Prostate gland (tissue), 2 donors: ENCODE measurements around the gene PLA2G3. TPM values are rescaled to one million over a fixed set of nuclear protein-coding genes. Genes with fewer than 3 reads are reported as not detected.

Experiments
- DNase-seq: peaks from one replicate; pipeline ENCODE4 v3.0.0-alpha.2; 2019; ENCODE audit warnings: low spot score
- H3K27ac ChIP-seq, 2 donors: fragments of 200-600 bp; sonication (generic); 2 replicates each; pipeline ENCODE4 v1.5.1; 2017 to 2019
- H3K27me3 ChIP-seq: fragments of 200-600 bp; sonication (generic); replicated peaks from 2 replicates; pipeline ENCODE4 v1.5.1; 2019; ENCODE audit not compliant: insufficient read depth
- H3K36me3 ChIP-seq, 2 donors: fragments of 200-600 bp; sonication (generic); 1 replicate in 1 of 2; 2 replicates in 1 of 2; pipeline versions ENCODE4 v1.5.1 to v1.8.1; 2017 to 2019
- H3K4me1 ChIP-seq: fragments of 200-600 bp; sonication (generic); replicated peaks from 2 replicates; pipeline ENCODE4 v1.5.1; 2019
- H3K4me3 ChIP-seq, 2 donors: fragments of 200-600 bp; sonication (generic); 2 replicates each; pipeline ENCODE4 v1.5.1; 2017 to 2019
- H3K9me3 ChIP-seq: fragments of 200-600 bp; sonication (generic); 2 replicates; pipeline ENCODE4 v1.5.1; 2017
- POLR2A ChIP-seq: fragments of 450-650 bp; IDR thresholded peaks from one replicate; pipeline ENCODE4 v1.6.1; 2016; ENCODE audit warnings: antibody characterized with exemption, mild to moderate bottlenecking
- POLR2AphosphoS5 ChIP-seq: sonication (generic); formaldehyde crosslinking; IDR thresholded peaks from one replicate; pipeline ENCODE4 v1.6.1; 2017; ENCODE audit warnings: antibody characterized with exemption
- WGBS: methylation state at CpG from one replicate; pipeline ENCODE4 v1.1.5; 2018; 5-methylcytosine and 5-hydroxymethylcytosine counted together
- intact Hi-C: fragments of 100-400 bp; cut with DNase I; formaldehyde crosslinking; loops from one replicate; pipeline ENCODE4 v1.14.2; 2022
- total RNA-seq, 2 donors: library from RNA; depleted of rRNA; stranded (reverse); fragments of >200 nt; gene quantifications; one replicate each; pipeline ENCODE4 v1.1.0, GENCODE V29; 2016
- TF ChIP-seq, protein P1 (sequence below), 4 experiments: fragments of 200-600 bp in 2 of 4; fragments of 450-650 bp in 2 of 4; sonication (generic) in 2 of 4; IDR thresholded peaks; 1 replicate in 3 of 4; 2 replicates in 1 of 4; pipeline ENCODE4 v1.5.1; 2016 to 2019; ENCODE audit warnings: antibody characterized with exemption in 4 of 4, mild to moderate bottlenecking in 2 of 4, moderate library complexity in 2 of 4

Gene PLA2G3
- total RNA-seq, 2 donors from 2014 or later, result 0.23 to 1.5 TPM

DNA sequence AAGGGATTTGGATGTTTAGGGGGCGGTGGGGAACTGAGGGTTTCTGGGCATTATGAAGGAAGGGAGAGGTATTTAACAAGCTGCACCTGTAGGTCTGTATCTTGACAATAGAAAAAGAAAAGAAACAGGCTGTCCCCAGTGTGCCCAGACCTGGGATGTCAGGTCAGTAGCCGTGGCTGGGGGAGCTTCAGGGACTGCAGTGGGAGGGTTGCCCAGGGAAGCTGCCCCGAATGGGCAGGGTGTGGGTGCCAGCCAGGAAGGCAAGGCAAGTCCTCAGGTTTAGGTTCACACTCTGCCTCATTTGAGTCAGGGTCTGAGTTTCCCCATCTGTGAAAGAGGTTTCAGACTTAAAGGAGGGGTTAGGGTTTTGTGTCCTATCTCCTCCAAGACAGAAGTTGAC is 16.0 kb downstream of the PLA2G3 start:
- H3K27ac ChIP-seq, result no peak overlapping the region
- no peaks in the 10 kb centered on the region for H3K36me3 ChIP-seq
- 72% methylated on average over 3 of the region's 3 CpGs for WGBS
- TF ChIP-seq, protein P1, sequence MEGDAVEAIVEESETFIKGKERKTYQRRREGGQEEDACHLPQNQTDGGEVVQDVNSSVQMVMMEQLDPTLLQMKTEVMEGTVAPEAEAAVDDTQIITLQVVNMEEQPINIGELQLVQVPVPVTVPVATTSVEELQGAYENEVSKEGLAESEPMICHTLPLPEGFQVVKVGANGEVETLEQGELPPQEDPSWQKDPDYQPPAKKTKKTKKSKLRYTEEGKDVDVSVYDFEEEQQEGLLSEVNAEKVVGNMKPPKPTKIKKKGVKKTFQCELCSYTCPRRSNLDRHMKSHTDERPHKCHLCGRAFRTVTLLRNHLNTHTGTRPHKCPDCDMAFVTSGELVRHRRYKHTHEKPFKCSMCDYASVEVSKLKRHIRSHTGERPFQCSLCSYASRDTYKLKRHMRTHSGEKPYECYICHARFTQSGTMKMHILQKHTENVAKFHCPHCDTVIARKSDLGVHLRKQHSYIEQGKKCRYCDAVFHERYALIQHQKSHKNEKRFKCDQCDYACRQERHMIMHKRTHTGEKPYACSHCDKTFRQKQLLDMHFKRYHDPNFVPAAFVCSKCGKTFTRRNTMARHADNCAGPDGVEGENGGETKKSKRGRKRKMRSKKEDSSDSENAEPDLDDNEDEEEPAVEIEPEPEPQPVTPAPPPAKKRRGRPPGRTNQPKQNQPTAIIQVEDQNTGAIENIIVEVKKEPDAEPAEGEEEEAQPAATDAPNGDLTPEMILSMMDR (IDR thresholded peaks at IDR 0.05), result no peak
- H3K27me3 ChIP-seq, result no peaks in the 10 kb centered on the region
- H3K4me3 ChIP-seq, result no peak overlapping the region
- H3K9me3 ChIP-seq, result no peaks in the 10 kb centered on the region
- intact Hi-C loops, result no loop called here
- DNase-seq, result no peak
- peaks cover 12% of the 10 kb centered on the region for H3K4me1 ChIP-seq

DNA sequence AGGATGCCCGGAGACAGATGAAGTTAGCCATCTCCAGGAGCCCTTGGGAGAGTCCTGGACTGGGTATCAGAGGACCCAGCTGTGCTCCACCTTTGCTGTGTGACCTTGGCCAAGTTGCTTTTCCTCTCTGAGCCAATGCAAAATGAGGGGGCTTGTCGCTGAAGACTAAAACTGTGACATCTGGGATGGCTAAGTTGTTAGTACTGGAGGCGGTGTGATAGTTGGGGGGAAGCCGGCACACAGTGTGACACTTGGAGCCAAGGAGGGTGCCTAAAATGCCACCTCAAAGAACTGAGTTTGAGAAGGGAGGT is 17.1 kb downstream of the PLA2G3 start:
- H3K4me3 ChIP-seq, result peak overlapping the region; percentile 33 to 39
- intact Hi-C loops, result no loop called here
- no peaks in the 10 kb centered on the region for H3K9me3 ChIP-seq
- H3K27ac ChIP-seq, result peak overlapping the region; percentile 28 to 60
- TF ChIP-seq, protein P1 (IDR thresholded peaks at IDR 0.05), result no peak
- no peak for TF ChIP-seq POLR2AphosphoS5
- TF ChIP-seq POLR2A, result no peak
- H3K36me3 ChIP-seq, result no peaks in the 10 kb centered on the region
- H3K27me3 ChIP-seq, result no peaks in the 10 kb centered on the region
- WGBS, result 78% methylated on average over 3 of the region's 4 CpGs
- DNase-seq, result no peak
- H3K4me1 ChIP-seq, result peaks cover 12% of the 10 kb centered on the region

DNA sequence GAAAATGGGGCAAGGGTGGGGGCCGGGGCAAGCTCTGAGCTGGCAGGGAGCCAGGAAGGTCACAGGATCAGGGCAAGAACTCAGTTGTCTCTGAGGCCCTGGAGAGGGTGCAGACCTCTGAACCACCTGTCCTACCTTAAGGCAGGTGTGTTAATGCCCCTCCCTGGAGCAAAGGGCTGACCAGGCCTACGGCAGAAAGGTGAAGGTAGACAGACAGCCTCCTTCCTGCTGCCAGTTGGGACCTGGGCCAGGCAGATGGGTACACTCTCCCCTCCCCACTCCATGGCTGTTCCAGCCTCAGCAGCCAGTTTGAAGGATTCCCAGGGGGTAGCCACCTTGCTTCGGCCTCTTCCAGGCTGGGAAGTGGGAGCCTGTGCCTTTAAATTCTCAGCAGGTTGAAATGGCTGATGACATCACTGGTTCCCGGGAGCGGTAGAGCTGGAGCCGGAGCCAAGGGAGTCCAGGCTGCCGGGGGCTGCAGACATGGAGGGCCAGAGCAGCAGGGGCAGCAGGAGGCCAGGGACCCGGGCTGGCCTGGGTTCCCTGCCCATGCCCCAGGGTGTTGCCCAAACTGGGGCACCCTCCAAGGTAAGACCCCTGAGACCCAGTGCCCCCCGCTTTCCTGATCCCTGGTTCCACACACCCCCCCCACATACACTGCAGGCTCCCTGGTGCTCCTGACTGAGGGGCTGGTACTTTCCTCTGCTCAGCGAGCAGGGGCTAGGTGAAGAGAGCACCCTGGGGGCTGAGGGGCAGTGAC is 17.6 kb downstream of the PLA2G3 start, which contains the start of gene INPP5J:
TSS of gene INPP5J (plus strand) at position 435 of the 760 bp plus-strand sequence. CDS start at position 484, 49 bp downstream.
- Histone ChIP-seq H3K4me3 (peak within 1 kb of the TSS; percentile 33 to 39), H3K36me3 (no peaks in the 10 kb centered on the region), H3K27ac (peak within 1 kb of the TSS; percentile 28 to 60), H3K27me3 (no peaks in the 10 kb centered on the region), H3K4me1 (peaks cover 12% of the 10 kb centered on the region), H3K9me3 (no peaks in the 10 kb centered on the region)
- 12% methylated on average over 5 of the region's 10 CpGs for WGBS
- DNase-seq, result peak; percentile 55
- TF ChIP-seq POLR2AphosphoS5 (peak; percentile 27), POLR2A (peak; percentile 42)
- TF ChIP-seq, protein P1 (IDR thresholded peaks at IDR 0.05), result no peak
- intact Hi-C loops, result no loop called here

DNA sequence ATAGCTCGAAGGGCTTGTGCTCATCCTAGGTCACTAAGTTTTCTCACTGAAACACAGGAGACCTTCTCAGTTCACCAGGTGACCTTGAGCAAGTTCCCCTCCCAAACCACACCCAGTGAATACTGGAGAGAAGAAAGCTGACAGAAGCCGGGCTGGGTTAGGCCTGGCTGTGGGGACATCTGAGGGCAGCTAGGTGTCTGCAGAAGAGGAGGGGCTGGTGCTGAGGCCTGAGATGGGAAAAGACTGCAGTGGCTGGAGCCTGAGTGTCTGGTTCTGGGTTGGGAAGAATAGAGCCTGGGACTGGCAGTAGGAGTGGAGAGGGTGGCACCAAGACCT is 18.1 kb downstream of the PLA2G3 start:
- intact Hi-C loops, result no loop called here
- H3K4me1 ChIP-seq, result peaks cover 12% of the 10 kb centered on the region
- H3K27ac ChIP-seq, result no peak overlapping the region
- TF ChIP-seq POLR2AphosphoS5, result no peak
- TF ChIP-seq POLR2A, result no peak
- TF ChIP-seq, protein P1 (IDR thresholded peaks at IDR 0.05), result no peak
- no peak for DNase-seq
- no peaks in the 10 kb centered on the region for H3K27me3 ChIP-seq
- 68% methylated on average over 2 of the region's 2 CpGs for WGBS
- no peak overlapping the region for H3K4me3 ChIP-seq
- no peaks in the 10 kb centered on the region for H3K36me3 ChIP-seq
- no peaks in the 10 kb centered on the region for H3K9me3 ChIP-seq

DNA sequence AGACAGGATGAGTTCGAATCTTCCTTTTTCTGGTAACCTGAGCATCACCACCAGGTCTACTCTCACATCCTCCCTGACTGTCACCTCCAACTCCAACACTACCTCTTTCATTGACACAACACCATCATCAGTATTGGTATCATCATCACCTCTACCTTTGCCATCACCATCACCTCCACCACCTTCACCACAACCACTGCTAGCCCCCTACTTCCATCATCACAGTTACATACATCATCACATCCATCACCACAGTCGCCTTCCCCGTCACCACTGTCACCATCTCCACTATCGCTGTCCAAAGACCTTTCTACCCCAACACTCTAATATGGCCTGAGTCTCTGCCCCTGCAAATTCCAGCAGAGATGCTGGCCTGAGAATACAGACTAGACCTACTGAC is 18.9 kb downstream of the PLA2G3 start:
- Histone ChIP-seq H3K27ac (no peak overlapping the region), H3K4me1 (peaks cover 12% of the 10 kb centered on the region), H3K36me3 (no peaks in the 10 kb centered on the region), H3K27me3 (no peaks in the 10 kb centered on the region), H3K4me3 (no peak overlapping the region), H3K9me3 (no peaks in the 10 kb centered on the region)
- intact Hi-C loops, result no loop called here
- TF ChIP-seq POLR2A, result no peak
- TF ChIP-seq, protein P1 (IDR thresholded peaks at IDR 0.05), result no peak
- TF ChIP-seq POLR2AphosphoS5, result no peak
- no peak for DNase-seq
- 98% methylated on average over 4 of the region's 4 CpGs for WGBS
